PC-9 (cell line): ENCODE results near the gene PDE4DIP.
"Not testable (repeated sequence)": the region's sequence is repeated elsewhere in the genome, so short reads cannot be mapped to it uniquely, and the experiment has no call there.

Experiments
- EZH2 ChIP-seq: fragments of 200-600 bp; sonication (generic); IDR thresholded peaks from 2 replicates; pipeline ENCODE4 v1.8.0; 2017; ENCODE audit warnings: antibody characterized with exemption, low read depth
- TF ChIP-seq, protein P1 (sequence below): fragments of 200-600 bp; sonication (generic); conservative IDR thresholded peaks from 2 replicates; pipeline ENCODE4 v1.6.1; 2017; ENCODE audit warnings: mixed run types, antibody characterized with exemption, mild to moderate bottlenecking, moderate library complexity

- not testable (repeated sequence) for TF ChIP-seq EZH2
- TF ChIP-seq, protein P1, sequence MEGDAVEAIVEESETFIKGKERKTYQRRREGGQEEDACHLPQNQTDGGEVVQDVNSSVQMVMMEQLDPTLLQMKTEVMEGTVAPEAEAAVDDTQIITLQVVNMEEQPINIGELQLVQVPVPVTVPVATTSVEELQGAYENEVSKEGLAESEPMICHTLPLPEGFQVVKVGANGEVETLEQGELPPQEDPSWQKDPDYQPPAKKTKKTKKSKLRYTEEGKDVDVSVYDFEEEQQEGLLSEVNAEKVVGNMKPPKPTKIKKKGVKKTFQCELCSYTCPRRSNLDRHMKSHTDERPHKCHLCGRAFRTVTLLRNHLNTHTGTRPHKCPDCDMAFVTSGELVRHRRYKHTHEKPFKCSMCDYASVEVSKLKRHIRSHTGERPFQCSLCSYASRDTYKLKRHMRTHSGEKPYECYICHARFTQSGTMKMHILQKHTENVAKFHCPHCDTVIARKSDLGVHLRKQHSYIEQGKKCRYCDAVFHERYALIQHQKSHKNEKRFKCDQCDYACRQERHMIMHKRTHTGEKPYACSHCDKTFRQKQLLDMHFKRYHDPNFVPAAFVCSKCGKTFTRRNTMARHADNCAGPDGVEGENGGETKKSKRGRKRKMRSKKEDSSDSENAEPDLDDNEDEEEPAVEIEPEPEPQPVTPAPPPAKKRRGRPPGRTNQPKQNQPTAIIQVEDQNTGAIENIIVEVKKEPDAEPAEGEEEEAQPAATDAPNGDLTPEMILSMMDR = not testable (repeated sequence)
Observed at GRCh38 chr1:148962127-148962857, 118.1 kb downstream of the PDE4DIP start.
